Measurements from ENCODE around the gene ANKS1B.

The ANKS1B gene

DNA sequence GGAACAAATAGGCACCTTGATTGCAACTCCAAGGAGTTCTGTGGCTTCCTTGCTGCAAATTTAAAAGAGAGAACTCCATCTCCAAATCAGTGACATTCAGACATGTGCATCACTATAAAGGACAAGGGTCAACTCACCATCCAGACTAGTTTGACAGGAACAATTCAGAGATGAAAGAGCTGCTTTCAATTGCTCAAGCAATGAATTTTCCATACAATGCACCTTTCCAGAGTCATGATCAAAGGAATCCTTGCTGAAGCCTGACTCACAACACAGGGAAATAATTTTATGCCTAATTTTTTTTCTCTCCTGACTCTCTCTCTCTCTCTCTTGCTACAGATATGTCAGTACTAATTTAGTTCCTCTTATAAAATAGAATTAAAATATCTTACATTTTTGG is 717.7 kb downstream of the ANKS1B start:
- TF ChIP-seq, protein P1, sequence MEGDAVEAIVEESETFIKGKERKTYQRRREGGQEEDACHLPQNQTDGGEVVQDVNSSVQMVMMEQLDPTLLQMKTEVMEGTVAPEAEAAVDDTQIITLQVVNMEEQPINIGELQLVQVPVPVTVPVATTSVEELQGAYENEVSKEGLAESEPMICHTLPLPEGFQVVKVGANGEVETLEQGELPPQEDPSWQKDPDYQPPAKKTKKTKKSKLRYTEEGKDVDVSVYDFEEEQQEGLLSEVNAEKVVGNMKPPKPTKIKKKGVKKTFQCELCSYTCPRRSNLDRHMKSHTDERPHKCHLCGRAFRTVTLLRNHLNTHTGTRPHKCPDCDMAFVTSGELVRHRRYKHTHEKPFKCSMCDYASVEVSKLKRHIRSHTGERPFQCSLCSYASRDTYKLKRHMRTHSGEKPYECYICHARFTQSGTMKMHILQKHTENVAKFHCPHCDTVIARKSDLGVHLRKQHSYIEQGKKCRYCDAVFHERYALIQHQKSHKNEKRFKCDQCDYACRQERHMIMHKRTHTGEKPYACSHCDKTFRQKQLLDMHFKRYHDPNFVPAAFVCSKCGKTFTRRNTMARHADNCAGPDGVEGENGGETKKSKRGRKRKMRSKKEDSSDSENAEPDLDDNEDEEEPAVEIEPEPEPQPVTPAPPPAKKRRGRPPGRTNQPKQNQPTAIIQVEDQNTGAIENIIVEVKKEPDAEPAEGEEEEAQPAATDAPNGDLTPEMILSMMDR (conservative IDR thresholded peaks at IDR 0.05) = no peak

DNA sequence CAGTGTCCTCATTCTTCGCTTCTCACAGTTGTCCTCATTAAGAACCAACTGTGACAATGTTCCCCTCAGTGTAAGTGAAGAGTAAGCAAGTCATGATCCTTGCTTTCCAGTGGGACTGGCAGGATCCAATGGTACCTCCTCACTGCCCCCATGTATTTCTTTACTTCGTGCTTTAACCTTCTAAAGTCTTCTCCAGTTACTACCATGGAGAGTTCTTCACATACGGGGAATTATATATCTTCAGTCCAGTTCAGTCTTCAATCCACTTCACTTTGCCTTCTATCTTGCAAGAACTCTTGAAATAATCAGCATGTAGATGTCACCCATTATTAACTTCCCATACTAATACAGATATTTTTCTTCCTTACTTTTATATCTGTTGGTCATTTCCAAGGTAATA is 719.1 kb downstream of the ANKS1B start:
- TF ChIP-seq, protein P1 (conservative IDR thresholded peaks at IDR 0.05) = no peak
- no peak overlapping the region for H3K27ac ChIP-seq

More for the DNA sequence above, 717.7 kb downstream of the ANKS1B start:
- no peak overlapping the region for H3K27ac ChIP-seq

DNA sequence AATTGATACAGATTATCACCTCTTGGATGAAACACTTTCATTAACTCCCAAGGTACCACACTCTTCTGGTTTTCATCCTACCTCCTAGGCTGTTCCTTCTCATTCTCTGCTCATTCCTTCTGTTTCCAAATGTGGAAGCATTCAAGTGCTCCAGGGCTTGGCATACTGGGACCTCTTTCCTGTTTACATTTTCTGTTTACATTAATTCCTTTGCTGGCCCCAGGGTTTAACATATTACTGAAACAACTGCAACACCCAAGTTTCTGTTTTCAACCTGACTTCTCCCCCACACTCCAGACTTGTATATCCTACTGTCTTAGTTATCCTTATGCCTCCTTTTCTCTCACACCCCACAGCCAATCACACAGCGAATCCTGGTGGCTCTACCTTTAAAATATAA is 723.5 kb downstream of the ANKS1B start:
- TF ChIP-seq, protein P1 (conservative IDR thresholded peaks at IDR 0.05) = no peak
- no peak overlapping the region for H3K27ac ChIP-seq

DNA sequence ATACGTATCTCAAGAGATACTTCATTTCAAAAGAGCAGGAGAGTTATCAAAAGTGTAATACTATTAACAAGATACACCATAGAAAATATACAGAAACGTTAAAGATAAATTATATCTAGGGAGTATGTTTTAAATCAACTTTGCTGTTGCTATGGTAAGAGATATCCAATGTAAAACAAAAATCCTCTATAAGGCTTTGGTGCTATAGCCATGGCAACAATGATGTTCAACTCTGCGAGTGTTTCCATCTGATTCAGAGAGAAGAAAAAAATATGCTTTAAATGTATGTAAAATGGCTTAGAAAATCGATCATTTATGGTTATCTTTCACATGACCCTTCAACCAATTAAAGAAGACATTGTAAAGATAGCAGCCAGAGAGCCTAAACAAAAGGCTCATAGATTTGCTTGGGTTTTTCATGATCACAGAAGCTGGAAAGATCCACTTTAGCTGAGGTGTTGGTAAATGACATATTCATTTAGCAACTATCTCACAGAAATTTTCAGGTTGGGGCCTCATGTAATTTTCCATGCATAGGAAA is 724.2 kb downstream of the ANKS1B start:
- TF ChIP-seq, protein P1 (conservative IDR thresholded peaks at IDR 0.05) = no peak
- H3K27ac ChIP-seq = no peak overlapping the region

DNA sequence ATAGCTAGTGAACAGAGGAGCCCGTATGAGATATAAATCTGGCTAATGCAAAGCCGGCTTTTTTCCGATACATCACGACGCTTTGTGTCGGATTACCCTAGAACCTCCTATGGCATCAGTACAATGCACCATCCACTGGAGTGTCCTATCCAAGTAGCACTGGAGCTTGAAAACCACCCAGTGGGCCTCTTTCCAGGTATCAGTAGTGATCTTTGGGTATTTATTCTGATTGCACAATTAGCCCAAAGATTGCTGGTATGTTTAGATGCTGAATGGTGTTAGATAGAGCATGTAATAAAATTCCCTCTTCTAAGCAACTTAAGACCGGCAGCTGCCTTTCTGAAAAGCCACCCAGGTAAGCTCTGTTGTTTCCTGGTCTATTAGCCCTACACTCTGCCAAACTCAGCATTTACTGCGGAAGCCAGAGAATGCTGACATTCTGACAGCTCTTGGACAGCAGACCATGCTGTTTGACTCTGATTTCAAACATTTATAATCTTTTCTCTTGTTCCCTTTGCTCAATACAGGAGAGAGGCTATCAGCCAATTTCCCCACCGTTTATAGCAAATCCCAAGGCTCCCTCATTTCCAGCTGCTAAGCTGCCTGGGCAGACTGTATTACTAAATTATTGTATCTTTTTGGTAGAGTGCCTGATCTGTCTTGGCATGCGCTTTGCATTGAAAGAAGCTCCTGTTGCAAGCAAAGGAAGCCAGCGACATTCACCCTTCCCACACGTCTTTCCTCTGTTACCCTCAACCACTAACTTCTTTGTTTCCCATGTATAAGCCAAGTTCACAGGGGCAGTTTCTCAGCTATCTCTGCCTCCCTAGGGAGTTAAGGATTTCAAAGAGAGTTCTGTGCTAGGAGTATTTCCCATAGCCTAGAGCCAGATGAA is 725.4 kb downstream of the ANKS1B start:
- no peak overlapping the region for H3K27ac ChIP-seq
- TF ChIP-seq, protein P1 (conservative IDR thresholded peaks at IDR 0.05) = no peak

DNA sequence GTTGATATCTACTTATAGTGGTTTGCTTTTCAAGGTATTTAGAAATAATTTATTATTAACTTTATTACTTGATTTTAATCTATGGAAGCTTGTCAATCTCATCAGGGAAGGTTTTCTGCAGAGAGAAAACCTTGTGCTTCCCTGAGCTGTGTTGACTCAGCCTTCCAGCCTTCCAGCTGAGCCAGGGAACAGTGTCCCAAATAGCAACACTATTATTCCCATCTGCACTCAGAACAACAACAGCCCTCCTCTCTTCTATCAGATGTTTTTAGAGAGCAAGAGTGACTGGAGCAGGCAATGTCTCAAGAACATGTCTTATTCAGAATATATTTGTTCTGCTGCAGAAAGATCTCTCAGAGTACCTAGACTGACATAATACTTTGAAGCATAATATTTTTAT is 727.1 kb downstream of the ANKS1B start:
- H3K27ac ChIP-seq = no peak overlapping the region
- TF ChIP-seq, protein P1 (conservative IDR thresholded peaks at IDR 0.05) = no peak

DNA sequence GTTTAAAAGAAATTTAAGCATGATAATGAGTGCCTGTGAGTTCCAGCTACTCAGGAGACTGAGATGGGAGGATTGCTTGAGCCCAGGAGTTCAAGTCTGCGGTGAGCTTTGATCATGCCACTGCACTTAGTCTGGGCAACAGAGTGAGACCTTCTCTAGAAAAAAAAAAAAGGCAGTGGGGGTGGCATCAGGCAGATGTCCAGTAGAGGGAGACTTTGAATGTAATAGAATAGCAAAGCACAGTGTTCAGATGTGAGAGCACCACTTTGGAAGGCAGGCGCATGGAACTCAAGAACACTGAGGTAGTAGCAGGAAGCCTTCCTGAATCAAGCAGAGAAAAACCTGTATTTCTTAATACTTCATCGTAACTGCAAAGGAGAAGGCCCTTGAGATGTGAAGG is 731.7 kb downstream of the ANKS1B start:
- H3K27ac ChIP-seq = no peak overlapping the region
- TF ChIP-seq, protein P1 (conservative IDR thresholded peaks at IDR 0.05) = peak; percentile 79

Measured in VCaP (cell line).